H4 (cell line): Measurements from ENCODE around the gene DIPK1B. TPM values are rescaled to one million over a fixed set of nuclear protein-coding genes. Genes with fewer than 3 reads are reported as not detected.

Source experiments
- DNase-seq: peaks from one replicate; pipeline ENCODE4 v3.0.0-alpha.2; 2015; ENCODE audit warnings: low spot score
- total RNA-seq: library from RNA; depleted of rRNA; stranded (reverse); fragments of >200 nt; shearing (Covaris generic); gene quantifications from 2 replicates; pipeline ENCODE4 v1.2.3, GENCODE V29; 2014

Gene DIPK1B
- total RNA-seq, 1 experiment from 2014 or later = 3.8 TPM

GRCh38 chr9:136686794-136687711 lies 25.3 kb upstream of the DIPK1B start, which contains the start of gene AGPAT2:
TSS of gene AGPAT2 (minus strand) at chr9:136687457. CDS start at chr9:136687357, 100 bp downstream.
- DNase-seq = no peak

GRCh38 chr9:136687721-136688223 lies 24.6 kb upstream of the DIPK1B start:
- DNase-seq = no peak

- DNase-seq = no peak
Measured at GRCh38 chr9:136688274-136689107, 23.9 kb upstream of the DIPK1B start.

GRCh38 chr9:136689108-136689460 lies 23.3 kb upstream of the DIPK1B start:
- no peak for DNase-seq

GRCh38 chr9:136690104-136690805 lies 22.1 kb upstream of the DIPK1B start:
- DNase-seq = no peak

GRCh38 chr9:136690806-136691261 lies 21.5 kb upstream of the DIPK1B start:
- no peak for DNase-seq

GRCh38 chr9:136691316-136692184 lies 20.8 kb upstream of the DIPK1B start:
- DNase-seq = no peak

- no peak for DNase-seq
Measured at GRCh38 chr9:136692185-136693134, 19.9 kb upstream of the DIPK1B start.

- DNase-seq = no peak
Measured at GRCh38 chr9:136693135-136693489, 19.3 kb upstream of the DIPK1B start.

GRCh38 chr9:136693490-136694162 lies 18.7 kb upstream of the DIPK1B start:
- DNase-seq = peak; percentile 48

GRCh38 chr9:136694163-136694871 lies 18.1 kb upstream of the DIPK1B start:
- DNase-seq = no peak

- no peak for DNase-seq
Measured at GRCh38 chr9:136694872-136695247, 17.5 kb upstream of the DIPK1B start.

GRCh38 chr9:136695435-136695895 lies 16.9 kb upstream of the DIPK1B start:
- no peak for DNase-seq

GRCh38 chr9:136695955-136696354 lies 16.4 kb upstream of the DIPK1B start:
- no peak for DNase-seq

- DNase-seq = no peak
Measured at GRCh38 chr9:136696502-136696901, 15.9 kb upstream of the DIPK1B start.

- no peak for DNase-seq
Measured at GRCh38 chr9:136697146-136697820, 15.1 kb upstream of the DIPK1B start.

GRCh38 chr9:136697821-136698526 lies 14.4 kb upstream of the DIPK1B start:
- no peak for DNase-seq
